Subcutaneous adipose tissue (tissue), 4 donors: Measurements from ENCODE around the gene HMGCS1. TPM values are rescaled to one million over a fixed set of nuclear protein-coding genes. Genes with fewer than 3 reads are reported as not detected.

ENCODE experiments used
- CTCF ChIP-seq: fragments of 450-650 bp; IDR thresholded peaks from one replicate; pipeline ENCODE4 v1.5.1; 2016; ENCODE audit warnings: low read depth, mild to moderate bottlenecking, control low read depth, antibody characterized with exemption, moderate library complexity
- total RNA-seq, 4 donors: library from RNA; depleted of rRNA; stranded (reverse); fragments of >200 nt; gene quantifications; one replicate each; pipeline ENCODE4 v1.1.0, GENCODE V29; 2016

The HMGCS1 gene
- 10 to 100 TPM; 22.9 to 36.7 (median 27.4) TPM for total RNA-seq

DNA sequence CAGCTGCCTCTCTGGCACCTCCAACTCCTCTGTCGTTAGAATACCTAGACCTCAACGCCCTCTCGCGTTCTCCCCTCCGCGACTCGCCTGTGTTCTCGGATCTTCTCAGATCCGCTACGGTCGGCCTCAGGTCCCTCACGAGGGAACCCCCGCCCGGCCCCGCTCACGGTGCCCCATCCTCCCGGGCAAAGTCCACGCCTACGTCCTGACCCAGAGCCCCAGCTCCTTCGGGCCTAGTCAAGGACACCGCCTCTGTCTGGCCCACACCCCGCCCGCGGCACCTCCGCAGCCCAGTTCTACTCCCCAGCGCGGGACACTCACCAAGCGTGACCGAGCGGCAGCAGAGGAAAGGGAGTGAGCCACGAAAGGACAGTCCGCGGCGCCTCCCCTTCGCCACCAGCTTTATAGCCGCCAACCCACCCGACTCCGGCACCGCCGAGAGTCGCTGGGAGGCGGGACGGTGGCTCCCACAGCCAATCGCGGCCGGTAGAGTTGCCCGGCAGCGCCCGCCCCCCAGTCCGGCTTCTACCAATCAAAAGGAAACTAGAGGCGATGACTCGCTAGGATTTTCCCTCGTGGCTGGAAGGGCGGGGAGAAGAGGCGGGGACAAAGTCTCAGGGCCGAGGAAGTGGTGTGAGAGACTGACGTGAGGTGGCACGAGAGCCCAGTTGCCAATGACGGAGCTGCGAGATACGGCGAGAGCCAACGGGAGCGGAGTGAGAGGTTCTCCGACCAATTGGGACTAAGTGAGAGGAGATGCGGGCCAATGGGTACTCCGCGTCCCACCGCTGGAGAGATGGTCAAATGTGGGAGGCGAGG lies at the start of gene HMGCS1:
Gene HMGCS1 (minus strand): TSS at position 378 of the 819 bp plus-strand sequence. CDS start 14,447 bp downstream, outside the sequence.
- TF ChIP-seq CTCF = no peak

DNA sequence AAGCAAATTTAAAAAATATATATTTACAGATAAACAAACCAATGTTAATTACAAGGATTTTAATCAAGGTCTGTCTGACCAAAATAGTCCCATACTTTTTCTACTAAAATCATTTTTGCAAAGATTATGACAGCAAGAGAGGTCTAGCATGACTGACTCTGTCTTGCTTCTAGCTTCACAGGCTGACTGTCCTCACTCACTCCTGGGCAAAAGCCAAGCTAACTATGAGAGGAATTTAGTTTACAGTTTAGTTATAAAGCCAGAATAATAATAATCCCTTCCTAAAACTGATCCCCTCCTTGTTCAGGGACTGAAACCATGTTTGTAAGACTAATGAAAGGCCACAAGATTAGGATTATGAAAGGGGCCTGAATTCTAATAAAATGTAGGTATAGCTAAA lies 45.5 kb upstream of the HMGCS1 start:
- no peak for TF ChIP-seq CTCF

DNA sequence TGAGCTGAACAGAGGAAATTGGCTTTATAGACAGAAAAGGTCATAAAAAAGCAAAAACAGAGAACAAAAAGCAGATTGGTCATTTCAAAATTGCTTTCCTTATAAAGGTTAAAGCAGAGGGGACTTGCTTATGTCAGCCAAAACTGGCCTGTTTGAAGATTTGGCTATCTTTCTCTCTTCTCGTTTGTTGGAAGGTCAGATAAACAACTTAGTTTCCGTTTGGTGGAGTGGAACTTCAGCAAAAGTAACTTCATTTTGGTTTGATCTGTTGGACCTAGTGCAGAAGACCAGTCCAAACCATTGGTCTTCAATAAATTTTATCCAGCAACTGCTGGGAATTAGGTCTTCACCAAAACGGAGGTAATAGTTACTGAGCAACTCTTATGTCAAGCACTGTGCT lies 45.1 kb upstream of the HMGCS1 start:
- no peak for TF ChIP-seq CTCF

DNA sequence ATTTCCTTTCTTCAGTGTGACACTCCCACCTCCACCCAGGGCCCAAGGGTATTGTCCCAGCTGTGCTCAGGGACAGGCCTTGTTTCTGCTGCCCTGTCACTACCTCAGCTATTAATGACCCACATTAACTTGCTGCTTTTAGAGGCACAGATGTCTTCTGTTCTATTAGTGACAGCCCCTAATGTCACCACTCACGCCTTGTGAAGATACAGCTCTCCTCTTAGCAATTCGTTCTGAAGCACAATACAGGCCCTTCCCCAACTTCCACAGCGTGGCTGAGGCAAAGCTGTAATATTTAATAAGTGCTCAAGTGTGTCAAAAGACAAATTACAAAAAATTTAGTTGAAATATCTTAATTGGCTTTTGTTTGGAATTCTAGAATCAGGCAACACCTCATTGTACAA lies 44.7 kb upstream of the HMGCS1 start:
- TF ChIP-seq CTCF = no peak

DNA sequence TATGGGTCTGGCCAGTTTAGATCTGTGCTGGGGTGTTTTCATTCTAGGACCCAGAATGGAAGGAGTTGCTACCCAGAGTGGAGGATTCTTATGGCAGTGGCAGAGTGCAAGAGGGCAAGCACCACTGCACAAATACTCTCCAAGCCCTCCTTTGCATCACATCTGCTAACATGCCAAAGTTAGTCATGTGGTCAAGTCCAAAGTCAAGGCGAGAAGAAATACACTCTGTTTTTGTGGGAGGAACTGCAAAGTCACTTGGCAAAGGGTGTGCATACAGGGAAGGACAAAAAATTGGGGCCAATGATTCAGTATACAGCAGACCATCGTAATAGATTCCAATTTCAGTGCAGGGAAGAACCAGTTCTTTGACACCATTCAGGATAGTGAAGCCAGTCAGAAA lies 43.9 kb upstream of the HMGCS1 start:
- no peak for TF ChIP-seq CTCF

- no peak for TF ChIP-seq CTCF
Observed at GRCh38 chr5:43354774-43355173, 41.6 kb upstream of the HMGCS1 start.

GRCh38 chr5:43353668-43354067 lies 40.5 kb upstream of the HMGCS1 start:
- no peak for TF ChIP-seq CTCF
